ENCODE data around the gene CDK16. TPM values are rescaled to one million over a fixed set of nuclear protein-coding genes. Genes with fewer than 3 reads are reported as not detected.

The CDK16 gene
- total RNA-seq, 4 donors from 2014 or later = 23.2 to 80.5 (median 74.3) TPM

DNA sequence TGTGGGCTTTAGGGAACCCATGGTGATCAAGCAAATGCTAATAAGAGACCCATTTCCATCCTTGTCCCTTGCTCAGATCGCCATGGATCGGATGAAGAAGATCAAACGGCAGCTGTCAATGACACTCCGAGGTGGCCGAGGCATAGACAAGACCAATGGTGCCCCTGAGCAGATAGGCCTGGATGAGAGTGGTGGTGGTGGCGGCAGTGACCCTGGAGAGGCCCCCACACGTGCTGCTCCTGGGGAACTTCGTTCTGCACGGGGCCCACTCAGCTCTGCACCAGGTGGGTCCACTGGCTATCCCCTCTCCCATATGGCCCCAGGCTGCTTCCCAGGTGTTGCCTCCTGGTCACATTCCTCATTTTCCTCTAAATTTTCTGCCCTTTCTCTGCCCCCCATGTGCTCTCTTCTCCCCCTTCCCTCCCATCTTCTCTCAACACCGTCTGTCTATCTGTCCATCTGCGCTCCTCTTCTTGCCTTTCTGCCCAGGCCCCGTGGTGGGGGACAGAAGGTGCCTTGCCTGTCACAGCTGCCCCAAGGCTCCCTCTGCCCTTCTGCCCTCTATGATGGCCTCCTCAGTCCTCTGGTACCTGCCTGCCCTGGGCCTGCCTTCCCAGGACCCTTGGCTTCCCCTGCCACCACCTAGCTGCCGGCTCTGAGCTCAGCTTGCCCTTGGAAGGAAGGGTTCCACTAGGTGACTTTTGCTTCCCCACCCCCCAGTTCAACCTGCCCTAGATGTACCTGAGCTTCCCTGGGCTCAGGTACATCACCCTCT lies 5.2 kb downstream of the CDK16 start:
- Histone ChIP-seq H3K27me3 (no peaks in the 10 kb centered on the region), H3K9me3 (no peaks in the 10 kb centered on the region), H3K4me3 (no peak overlapping the region), H3K4me1 (peaks cover 0 to 5% of the 10 kb centered on the region in 2 donors), H3K36me3 (no peaks in the 10 kb centered on the region), H3K27ac (no peak overlapping the region)
- TF ChIP-seq POLR2A (IDR thresholded peaks at IDR 0.05) (no peak), CTCF (IDR thresholded peaks at IDR 0.05) (no peak)
- no peak for DNase-seq
- intact Hi-C loops (cut with DNase I; ENCODE audit: low total_unique reads) = no loop called here

DNA sequence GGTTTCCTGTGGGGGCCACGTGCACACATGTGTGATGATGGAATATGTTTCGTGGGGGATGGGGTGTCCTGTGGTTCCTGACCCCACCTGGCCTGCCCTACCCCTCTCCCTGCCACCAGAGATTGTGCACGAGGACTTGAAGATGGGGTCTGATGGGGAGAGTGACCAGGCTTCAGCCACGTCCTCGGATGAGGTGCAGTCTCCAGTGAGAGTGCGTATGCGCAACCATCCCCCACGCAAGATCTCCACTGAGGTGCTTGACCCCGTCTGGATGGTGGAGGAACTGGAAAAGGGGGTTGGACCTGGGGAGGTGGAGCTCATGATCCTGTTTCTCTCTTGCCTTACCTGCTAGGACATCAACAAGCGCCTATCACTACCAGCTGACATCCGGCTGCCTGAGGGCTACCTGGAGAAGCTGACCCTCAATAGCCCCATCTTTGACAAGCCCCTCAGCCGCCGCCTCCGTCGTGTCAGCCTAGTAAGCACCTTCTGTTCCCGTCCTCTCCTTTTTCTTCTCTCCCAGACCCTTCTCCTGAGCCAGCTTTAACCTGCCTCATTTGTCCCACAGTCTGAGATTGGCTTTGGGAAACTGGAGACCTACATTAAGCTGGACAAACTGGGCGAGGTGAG lies 5.9 kb downstream of the CDK16 start:
- TF ChIP-seq POLR2A (IDR thresholded peaks at IDR 0.05) (no peak), CTCF (IDR thresholded peaks at IDR 0.05) (no peak)
- intact Hi-C loops (cut with DNase I; ENCODE audit: low total_unique reads) = no loop called here
- H3K4me3 ChIP-seq = no peak overlapping the region
- no peak for DNase-seq
- no peaks in the 10 kb centered on the region for H3K9me3 ChIP-seq
- H3K27ac ChIP-seq = no peak overlapping the region
- H3K36me3 ChIP-seq = no peaks in the 10 kb centered on the region
- no peaks in the 10 kb centered on the region for H3K27me3 ChIP-seq
- peaks cover 0 to 5% of the 10 kb centered on the region in 2 donors for H3K4me1 ChIP-seq

DNA sequence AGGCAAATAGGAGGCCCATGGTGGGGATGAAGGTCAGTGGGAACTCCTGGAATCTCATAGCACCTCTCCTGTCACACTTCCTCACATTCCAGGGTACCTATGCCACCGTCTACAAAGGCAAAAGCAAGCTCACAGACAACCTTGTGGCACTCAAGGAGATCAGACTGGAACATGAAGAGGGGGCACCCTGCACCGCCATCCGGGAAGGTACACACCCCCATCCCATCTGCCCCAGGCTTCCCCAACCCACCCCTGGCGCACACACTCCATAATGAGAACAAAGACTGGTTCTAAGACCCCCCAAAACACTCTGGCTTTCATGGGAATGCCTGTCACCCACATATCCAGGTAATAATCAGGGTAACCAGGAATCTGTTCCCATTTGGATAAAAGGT lies 6.4 kb downstream of the CDK16 start:
- intact Hi-C loops (cut with DNase I; ENCODE audit: low total_unique reads) = no loop called here
- no peaks in the 10 kb centered on the region for H3K36me3 ChIP-seq

DNA sequence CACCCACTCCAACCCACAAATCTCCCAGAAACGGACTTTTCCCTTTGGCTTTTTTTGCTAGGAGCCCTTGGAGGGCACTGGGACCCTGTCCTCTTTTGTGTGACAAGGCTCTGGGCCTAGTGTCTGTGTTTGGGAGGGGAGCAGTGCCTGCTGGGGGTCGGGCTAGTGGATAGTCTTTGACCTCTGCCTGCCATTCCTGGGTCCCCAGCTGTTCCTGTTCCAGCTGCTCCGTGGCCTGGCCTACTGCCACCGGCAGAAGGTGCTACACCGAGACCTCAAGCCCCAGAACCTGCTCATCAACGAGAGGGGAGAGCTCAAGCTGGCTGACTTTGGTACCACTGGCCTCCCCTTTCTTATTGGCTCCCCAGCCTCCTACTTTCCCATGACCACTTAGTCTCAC lies 7.6 kb downstream of the CDK16 start:
- H3K27ac ChIP-seq = no peak overlapping the region
- H3K4me3 ChIP-seq = no peak overlapping the region
- no peak for DNase-seq
- TF ChIP-seq POLR2A (IDR thresholded peaks at IDR 0.05) = no peak
- TF ChIP-seq CTCF (IDR thresholded peaks at IDR 0.05) = no peak
- intact Hi-C loops (cut with DNase I; ENCODE audit: low total_unique reads) = no loop called here
- no peaks in the 10 kb centered on the region for H3K9me3 ChIP-seq
- H3K36me3 ChIP-seq = no peaks in the 10 kb centered on the region
- H3K4me1 ChIP-seq = no peaks in the 10 kb centered on the region
- no peaks in the 10 kb centered on the region for H3K27me3 ChIP-seq

More for the DNA sequence above, 6.4 kb downstream of the CDK16 start:
- Histone ChIP-seq H3K4me3 (no peak overlapping the region), H3K9me3 (no peaks in the 10 kb centered on the region), H3K4me1 (peaks cover 0 to under 1% of the 10 kb centered on the region in 2 donors), H3K27ac (no peak overlapping the region), H3K27me3 (no peaks in the 10 kb centered on the region)
- TF ChIP-seq POLR2A (IDR thresholded peaks at IDR 0.05) (no peak), CTCF (IDR thresholded peaks at IDR 0.05) (no peak)
- DNase-seq = no peak
